Measurements from ENCODE around the gene HIVEP2. TPM values are rescaled to one million over a fixed set of nuclear protein-coding genes. Genes with fewer than 3 reads are reported as not detected.

The HIVEP2 gene
- total and polyA plus RNA-seq, 2 donors from 2014 or later = 2.4 to 26.0 TPM

DNA sequence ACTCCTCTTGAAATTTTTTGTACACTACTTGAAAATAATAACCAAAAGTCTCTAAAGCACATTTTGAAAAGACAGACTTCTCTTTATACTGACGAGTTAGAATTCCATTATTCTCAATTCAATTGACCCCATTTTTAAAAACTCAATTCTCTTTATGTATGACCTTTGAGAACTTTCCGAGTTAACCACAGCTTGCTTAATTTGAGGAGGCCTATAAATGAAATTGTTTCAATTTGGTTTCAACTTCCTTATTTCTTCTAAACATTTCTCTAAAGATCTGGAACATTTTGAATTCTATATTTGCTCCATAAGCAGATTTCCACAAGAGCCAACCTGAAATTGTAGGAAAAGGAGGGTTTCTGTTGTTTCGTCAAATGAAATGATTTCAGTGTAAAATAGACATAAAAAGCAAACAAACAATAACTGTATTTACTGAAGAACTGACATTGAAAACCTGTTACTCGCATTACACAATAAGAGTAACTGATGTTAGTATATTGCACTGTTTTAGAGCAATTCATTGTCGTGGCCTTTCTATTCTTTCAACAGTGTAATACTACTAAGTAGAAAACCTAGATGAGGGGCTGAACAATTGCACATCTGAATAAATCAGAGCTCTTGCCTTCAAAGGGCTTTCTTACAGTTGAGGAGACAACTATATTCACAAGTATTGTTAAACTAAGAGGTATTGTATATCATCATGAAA, 223.6 kb downstream of the HIVEP2 start:
- Histone ChIP-seq H3K27ac (ENCODE audit: low read depth in 2 of 2, low read length in 2 of 2) (no peak overlapping the region), H3K4me1 (ENCODE audit: control insufficient read depth in 2 of 3, insufficient read depth in 2 of 3, low read depth in 1 of 3, low read length in 3 of 3) (no peaks in the 10 kb centered on the region), H3K9ac (ENCODE audit: low read length in 3 of 3) (no peak overlapping the region), H3K4me3 (ENCODE audit: low read length in 3 of 3) (no peak overlapping the region), H3K27me3 (ENCODE audit: control insufficient read depth, insufficient read depth, low read length) (no peaks in the 10 kb centered on the region), H3K9me3 (ENCODE audit: control insufficient read depth in 2 of 3, insufficient read depth in 1 of 3, low read length in 3 of 3) (no peaks in the 10 kb centered on the region), H3K36me3 (ENCODE audit: control insufficient read depth in 2 of 3, insufficient read depth in 3 of 3, low read length in 3 of 3) (no peaks in the 10 kb centered on the region)
- TF ChIP-seq, protein P1, sequence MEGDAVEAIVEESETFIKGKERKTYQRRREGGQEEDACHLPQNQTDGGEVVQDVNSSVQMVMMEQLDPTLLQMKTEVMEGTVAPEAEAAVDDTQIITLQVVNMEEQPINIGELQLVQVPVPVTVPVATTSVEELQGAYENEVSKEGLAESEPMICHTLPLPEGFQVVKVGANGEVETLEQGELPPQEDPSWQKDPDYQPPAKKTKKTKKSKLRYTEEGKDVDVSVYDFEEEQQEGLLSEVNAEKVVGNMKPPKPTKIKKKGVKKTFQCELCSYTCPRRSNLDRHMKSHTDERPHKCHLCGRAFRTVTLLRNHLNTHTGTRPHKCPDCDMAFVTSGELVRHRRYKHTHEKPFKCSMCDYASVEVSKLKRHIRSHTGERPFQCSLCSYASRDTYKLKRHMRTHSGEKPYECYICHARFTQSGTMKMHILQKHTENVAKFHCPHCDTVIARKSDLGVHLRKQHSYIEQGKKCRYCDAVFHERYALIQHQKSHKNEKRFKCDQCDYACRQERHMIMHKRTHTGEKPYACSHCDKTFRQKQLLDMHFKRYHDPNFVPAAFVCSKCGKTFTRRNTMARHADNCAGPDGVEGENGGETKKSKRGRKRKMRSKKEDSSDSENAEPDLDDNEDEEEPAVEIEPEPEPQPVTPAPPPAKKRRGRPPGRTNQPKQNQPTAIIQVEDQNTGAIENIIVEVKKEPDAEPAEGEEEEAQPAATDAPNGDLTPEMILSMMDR (IDR thresholded peaks at IDR 0.05; ENCODE audit: borderline replicate concordance, extremely low read depth, insufficient read depth) = no peak
- intact Hi-C loops (cut with DNase I) = no loop called here
- FAIRE-seq = no peak
- DNase-seq = no peak

DNA sequence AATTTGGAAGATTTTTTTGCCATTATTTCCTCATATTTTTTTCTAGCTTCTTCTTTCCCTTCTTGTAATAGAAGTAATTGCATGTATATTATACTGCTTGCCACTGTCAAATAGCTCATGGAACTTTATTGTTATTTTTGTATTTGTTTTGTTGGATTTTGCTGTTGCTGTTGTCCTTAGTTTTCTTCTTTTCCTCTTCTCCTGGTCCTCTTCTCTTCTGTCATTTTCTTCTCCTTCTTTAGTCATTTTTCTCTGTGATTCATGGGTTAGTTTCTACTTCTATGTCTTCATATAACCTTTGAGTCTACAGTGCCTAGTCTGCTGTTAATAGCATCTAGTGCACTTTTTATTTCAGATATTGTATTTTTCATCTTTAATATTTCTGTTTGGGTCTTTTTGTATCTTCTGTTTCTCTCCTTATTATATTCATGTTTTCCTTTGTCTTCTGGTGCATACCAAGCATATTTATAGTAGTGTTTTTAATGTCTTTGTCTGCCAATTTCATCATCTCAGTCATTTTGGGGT, 226.2 kb downstream of the HIVEP2 start:
- DNase-seq (no peak), FAIRE-seq (no peak)
- H3K9ac ChIP-seq (ENCODE audit: low read length in 3 of 3) = no peak overlapping the region
- no peak overlapping the region for H3K27ac ChIP-seq (ENCODE audit: low read depth in 2 of 2, low read length in 2 of 2)
- no peaks in the 10 kb centered on the region for H3K27me3 ChIP-seq (ENCODE audit: control insufficient read depth, insufficient read depth, low read length)
- H3K36me3 ChIP-seq (ENCODE audit: control insufficient read depth in 2 of 3, insufficient read depth in 3 of 3, low read length in 3 of 3) = no peaks in the 10 kb centered on the region
- no peak overlapping the region for H3K4me3 ChIP-seq (ENCODE audit: low read length in 3 of 3)
- no peaks in the 10 kb centered on the region for H3K4me1 ChIP-seq (ENCODE audit: control insufficient read depth in 2 of 3, insufficient read depth in 2 of 3, low read depth in 1 of 3, low read length in 3 of 3)
- H3K9me3 ChIP-seq (ENCODE audit: control insufficient read depth in 2 of 3, insufficient read depth in 1 of 3, low read length in 3 of 3) = no peaks in the 10 kb centered on the region
- TF ChIP-seq, protein P1 (IDR thresholded peaks at IDR 0.05; ENCODE audit: borderline replicate concordance, extremely low read depth, insufficient read depth) = no peak
- intact Hi-C loops (cut with DNase I) = no loop called here

- TF ChIP-seq, protein P1 (IDR thresholded peaks at IDR 0.05; ENCODE audit: borderline replicate concordance, extremely low read depth, insufficient read depth) = no peak
- no peaks in the 10 kb centered on the region for H3K36me3 ChIP-seq (ENCODE audit: control insufficient read depth in 2 of 3, insufficient read depth in 3 of 3, low read length in 3 of 3)
- no peak overlapping the region for H3K9ac ChIP-seq (ENCODE audit: low read length in 3 of 3)
- intact Hi-C loops (cut with DNase I) = no loop called here
- H3K4me3 ChIP-seq (ENCODE audit: low read length in 3 of 3) = no peak overlapping the region
- H3K4me1 ChIP-seq (ENCODE audit: control insufficient read depth in 2 of 3, insufficient read depth in 2 of 3, low read depth in 1 of 3, low read length in 3 of 3) = no peaks in the 10 kb centered on the region
- DNase-seq (peak in 2 of 5 donors; percentile 31 to 43), FAIRE-seq (no peak)
- no peaks in the 10 kb centered on the region for H3K27me3 ChIP-seq (ENCODE audit: control insufficient read depth, insufficient read depth, low read length)
- H3K27ac ChIP-seq (ENCODE audit: low read depth in 2 of 2, low read length in 2 of 2) = no peak overlapping the region
- H3K9me3 ChIP-seq (ENCODE audit: control insufficient read depth in 2 of 3, insufficient read depth in 1 of 3, low read length in 3 of 3) = no peaks in the 10 kb centered on the region
These were observed 228.9 kb downstream of the HIVEP2 start for GRCh38 chr6:142716097-142716496.
